Astrocyte (in vitro differentiated cells and primary cell): ENCODE measurements around the gene MRPS18A. TPM values are rescaled to one million over a fixed set of nuclear protein-coding genes. Genes with fewer than 3 reads are reported as not detected.

Experiments
- DNase-seq: peaks from one replicate; pipeline ENCODE4 v3.0.0-alpha.2; 2010; ENCODE audit warnings: low read depth
- FAIRE-seq: peaks from 2 replicates; lab custom pipeline; 2011; peaks lifted over from hg19 to GRCh38; lab: Jason Lieb, UNC
- H2AFZ ChIP-seq: 2 replicates; pipeline ENCODE4 v1.6.0; 2012; ENCODE audit warnings: low read depth, low read length, inconsistent platforms
- H3K27ac ChIP-seq: 2 replicates; pipeline ENCODE4 v1.5.1; 2011; ENCODE audit warnings: low read depth, low read length, inconsistent platforms
- H3K27me3 ChIP-seq: 2 replicates; pipeline ENCODE4 v1.6.0; 2011; ENCODE audit warnings: low read length, inconsistent platforms; ENCODE audit not compliant: insufficient read depth
- H3K36me3 ChIP-seq: 2 replicates; pipeline ENCODE4 v1.5.1; 2011; ENCODE audit warnings: low read length, inconsistent platforms; ENCODE audit not compliant: insufficient read depth
- H3K4me1 ChIP-seq: 2 replicates; pipeline ENCODE4 v1.5.1; 2011; ENCODE audit warnings: low read length, inconsistent platforms; ENCODE audit not compliant: insufficient read depth
- H3K4me2 ChIP-seq: 2 replicates; pipeline ENCODE4 v1.6.0; 2012; ENCODE audit warnings: low read length, inconsistent platforms
- H3K4me3 ChIP-seq: 2 replicates; pipeline ENCODE4 v1.5.1; 2011; ENCODE audit warnings: low read depth, mild to moderate bottlenecking, low read length, inconsistent platforms; ENCODE audit not compliant: insufficient read depth
- H3K79me2 ChIP-seq: 2 replicates; pipeline ENCODE4 v1.6.0; 2012; ENCODE audit warnings: mild to moderate bottlenecking, low read length, inconsistent platforms; ENCODE audit not compliant: insufficient read depth
- H3K9ac ChIP-seq: 2 replicates; pipeline ENCODE4 v1.6.0; 2012; ENCODE audit warnings: mild to moderate bottlenecking, low read length, inconsistent platforms
- H3K9me3 ChIP-seq: 2 replicates; pipeline ENCODE4 v1.5.1; 2012; ENCODE audit warnings: low read depth, mild to moderate bottlenecking, low read length, inconsistent platforms; ENCODE audit not compliant: insufficient read depth
- H4K20me1 ChIP-seq: 2 replicates; pipeline ENCODE4 v1.6.0; 2012; ENCODE audit warnings: low read length, inconsistent platforms; ENCODE audit not compliant: insufficient read depth
- H3K27ac Mint-ChIP-seq: one replicate; pipeline ENCODE4 v1.8.0; 2021; ENCODE audit warnings: mild to moderate bottlenecking, mixed read lengths; ENCODE audit not compliant: unreplicated experiment
- H3K27me3 Mint-ChIP-seq: one replicate; pipeline ENCODE4 v1.8.0; 2021; ENCODE audit warnings: low read depth, mixed read lengths; ENCODE audit not compliant: unreplicated experiment
- H3K36me3 Mint-ChIP-seq: one replicate; pipeline ENCODE4 v1.8.0; 2021; ENCODE audit warnings: low read depth, mixed read lengths; ENCODE audit not compliant: unreplicated experiment
- H3K4me1 Mint-ChIP-seq: one replicate; pipeline ENCODE4 v1.8.0; 2021; ENCODE audit warnings: low read depth, mixed read lengths; ENCODE audit not compliant: unreplicated experiment
- H3K4me3 Mint-ChIP-seq: one replicate; pipeline ENCODE4 v1.8.0; 2021; ENCODE audit warnings: mild to moderate bottlenecking, moderate library complexity, mixed read lengths; ENCODE audit not compliant: unreplicated experiment
- H3K9me3 Mint-ChIP-seq: one replicate; pipeline ENCODE4 v1.8.0; 2021; ENCODE audit warnings: mild to moderate bottlenecking, mixed read lengths; ENCODE audit not compliant: unreplicated experiment
- CTCF ChIP-seq: IDR thresholded peaks from 2 replicates; pipeline ENCODE4 v1.5.1; 2011; ENCODE audit warnings: low read depth, mild to moderate bottlenecking, inconsistent platforms, low read length, moderate library complexity; ENCODE audit not compliant: insufficient read depth
- EZH2 ChIP-seq: IDR thresholded peaks from 2 replicates; pipeline ENCODE4 v1.6.1; 2012; ENCODE audit warnings: mild to moderate bottlenecking, low read length, inconsistent platforms; ENCODE audit not compliant: insufficient read depth
- total RNA-seq: library from RNA; stranded (reverse); gene quantifications from 2 replicates; pipeline ENCODE4 v1.2.1, GENCODE V29; 2021

Gene MRPS18A
- total RNA-seq, 1 donor from 2014 or later: 33.5 TPM

- Mint-ChIP-seq H3K27ac (no peak overlapping the region), H3K9me3 (peaks cover 2% of the 10 kb centered on the region), H3K4me3 (no peak overlapping the region), H3K27me3 (peaks cover 61% of the 10 kb centered on the region), H3K36me3 (no peaks in the 10 kb centered on the region), H3K4me1 (peaks cover 7% of the 10 kb centered on the region)
- H3K27me3 ChIP-seq: peaks cover 30% of the 10 kb centered on the region
- H3K27ac ChIP-seq: no peak overlapping the region
- no peak overlapping the region for H3K4me2 ChIP-seq
- peaks cover 7% of the 10 kb centered on the region for H3K4me1 ChIP-seq
- no peak overlapping the region for H3K4me3 ChIP-seq
- H3K9ac ChIP-seq: no peak overlapping the region
- H3K36me3 ChIP-seq: no peaks in the 10 kb centered on the region
- TF ChIP-seq CTCF: no peak
- no peak for TF ChIP-seq EZH2
- H3K79me2 ChIP-seq: no peaks in the 10 kb centered on the region
- H4K20me1 ChIP-seq: no peaks in the 10 kb centered on the region
- no peak overlapping the region for H2AFZ ChIP-seq
- no peak for FAIRE-seq
- no peaks in the 10 kb centered on the region for H3K9me3 ChIP-seq
- no peak for DNase-seq
Observed at GRCh38 chr6:43717822-43718221, 30.2 kb upstream of the MRPS18A start.

DNA sequence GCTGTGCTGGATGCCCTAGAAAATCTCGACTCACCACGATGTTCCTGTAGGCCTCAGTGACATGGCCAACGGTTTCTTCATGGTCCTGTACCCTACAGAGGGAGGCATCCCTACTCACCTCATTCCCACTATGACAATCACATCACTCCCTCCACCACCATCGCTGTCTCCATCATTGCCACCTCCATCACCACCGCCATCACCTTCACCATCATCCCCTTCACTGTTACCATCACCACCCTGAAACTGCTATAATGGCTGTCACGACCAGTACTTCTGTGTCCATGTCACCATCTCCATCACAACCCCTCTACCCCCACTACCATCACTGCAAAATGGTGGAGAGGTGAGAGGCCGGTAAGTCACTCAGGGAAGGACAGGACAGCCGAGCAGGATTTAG lies 29.8 kb upstream of the MRPS18A start:
- no peaks in the 10 kb centered on the region for H4K20me1 ChIP-seq
- no peak for DNase-seq

More for the DNA sequence above, 29.8 kb upstream of the MRPS18A start:
- Mint-ChIP-seq H3K4me1 (peaks cover 7% of the 10 kb centered on the region), H3K27me3 (peaks cover 57% of the 10 kb centered on the region), H3K9me3 (peaks cover 2% of the 10 kb centered on the region), H3K27ac (peak overlapping the region; percentile 16), H3K36me3 (no peaks in the 10 kb centered on the region), H3K4me3 (no peak overlapping the region)
- FAIRE-seq: no peak
- Histone ChIP-seq H3K27me3 (peaks cover 34% of the 10 kb centered on the region), H3K9me3 (no peaks in the 10 kb centered on the region), H3K4me3 (no peak overlapping the region), H3K9ac (no peak overlapping the region), H3K79me2 (no peaks in the 10 kb centered on the region), H3K27ac (no peak overlapping the region), H3K4me1 (peaks cover 7% of the 10 kb centered on the region), H3K36me3 (no peaks in the 10 kb centered on the region), H3K4me2 (no peak overlapping the region), H2AFZ (no peak overlapping the region)
- TF ChIP-seq CTCF (no peak), EZH2 (no peak)
